ENCODE results near the gene CADPS2. TPM values are rescaled to one million over a fixed set of nuclear protein-coding genes. Genes with fewer than 3 reads are reported as not detected.

Gene CADPS2
- total RNA-seq, 2 experiments from 2014 or later = not detected

DNA sequence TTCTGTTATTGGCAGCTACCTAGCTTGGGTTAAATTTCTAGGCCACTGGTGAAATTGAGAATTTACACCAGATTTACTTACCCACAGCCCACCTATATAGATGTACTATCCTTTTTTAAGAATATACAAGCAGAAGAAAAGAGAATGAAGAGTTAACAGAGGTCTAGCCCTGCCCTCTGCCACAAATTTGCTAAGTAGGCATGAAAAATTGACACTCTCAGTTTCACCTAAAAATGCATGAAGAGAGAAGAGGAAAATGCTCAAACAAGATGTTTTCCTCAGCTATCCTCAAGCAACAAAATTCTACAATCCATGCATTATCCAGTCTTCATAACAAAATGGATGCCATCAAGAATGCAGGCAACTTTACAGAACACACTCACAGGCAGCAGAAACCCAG is 158.9 kb downstream of the CADPS2 start:
- Mint-ChIP-seq H3K4me1 (ENCODE audit: low read depth) (no peaks in the 10 kb centered on the region), H3K27ac (no peak overlapping the region), H3K36me3 (ENCODE audit: low read depth) (no peaks in the 10 kb centered on the region), H3K9me3 (peaks cover 2% of the 10 kb centered on the region), H3K4me3 (no peak overlapping the region), H3K27me3 (no peaks in the 10 kb centered on the region)
- no peak overlapping the region for H3K27ac ChIP-seq (ENCODE audit: low read depth in 1 of 2, low read length in 2 of 2)
- no peaks in the 10 kb centered on the region for H3K36me3 ChIP-seq (ENCODE audit: insufficient read depth, low read length)
- H3K27me3 ChIP-seq (ENCODE audit: control insufficient read depth in 1 of 2, insufficient read depth in 2 of 2, low read length in 2 of 2) = no peaks in the 10 kb centered on the region
- POLR2A ChIA-PET = no interaction called here
- no peaks in the 10 kb centered on the region for H3K9me3 ChIP-seq (ENCODE audit: control insufficient read depth in 1 of 2, insufficient read depth in 1 of 2, low read length in 2 of 2)
- CTCF ChIA-PET = no interaction called here
- TF ChIP-seq, protein P1, sequence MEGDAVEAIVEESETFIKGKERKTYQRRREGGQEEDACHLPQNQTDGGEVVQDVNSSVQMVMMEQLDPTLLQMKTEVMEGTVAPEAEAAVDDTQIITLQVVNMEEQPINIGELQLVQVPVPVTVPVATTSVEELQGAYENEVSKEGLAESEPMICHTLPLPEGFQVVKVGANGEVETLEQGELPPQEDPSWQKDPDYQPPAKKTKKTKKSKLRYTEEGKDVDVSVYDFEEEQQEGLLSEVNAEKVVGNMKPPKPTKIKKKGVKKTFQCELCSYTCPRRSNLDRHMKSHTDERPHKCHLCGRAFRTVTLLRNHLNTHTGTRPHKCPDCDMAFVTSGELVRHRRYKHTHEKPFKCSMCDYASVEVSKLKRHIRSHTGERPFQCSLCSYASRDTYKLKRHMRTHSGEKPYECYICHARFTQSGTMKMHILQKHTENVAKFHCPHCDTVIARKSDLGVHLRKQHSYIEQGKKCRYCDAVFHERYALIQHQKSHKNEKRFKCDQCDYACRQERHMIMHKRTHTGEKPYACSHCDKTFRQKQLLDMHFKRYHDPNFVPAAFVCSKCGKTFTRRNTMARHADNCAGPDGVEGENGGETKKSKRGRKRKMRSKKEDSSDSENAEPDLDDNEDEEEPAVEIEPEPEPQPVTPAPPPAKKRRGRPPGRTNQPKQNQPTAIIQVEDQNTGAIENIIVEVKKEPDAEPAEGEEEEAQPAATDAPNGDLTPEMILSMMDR (IDR thresholded peaks at IDR 0.05) = no peak
- H3K4me1 ChIP-seq (ENCODE audit: insufficient read depth, low read length) = no peaks in the 10 kb centered on the region
- DNase-seq (no peak), ATAC-seq (ENCODE audit: poor library complexity) (no peak)
- intact Hi-C loops (cut with DNase I, micrococcal nuclease) = no loop called here
- H3K4me3 ChIP-seq (ENCODE audit: low read length) = no peak overlapping the region

DNA sequence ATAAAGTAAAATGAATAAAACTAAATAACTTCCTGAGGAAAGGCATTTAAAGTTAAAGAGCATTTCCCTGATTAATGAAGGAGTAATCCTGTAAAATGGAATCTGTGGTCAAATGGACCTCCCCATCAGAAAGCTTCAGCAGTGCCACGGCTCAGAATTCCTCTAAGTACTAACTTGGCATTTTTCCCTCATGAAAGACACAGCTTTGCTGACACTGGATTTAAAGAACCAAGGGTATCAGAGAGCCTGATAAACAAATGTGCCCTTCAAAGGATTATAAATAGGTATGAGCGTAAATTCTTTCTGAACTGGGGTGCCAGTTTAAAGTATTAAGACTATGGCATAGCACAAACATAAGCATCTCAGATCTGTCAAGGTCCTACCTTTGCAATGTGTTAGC is 159.4 kb downstream of the CADPS2 start:
- intact Hi-C loops (cut with DNase I, micrococcal nuclease) = no loop called here
- POLR2A ChIA-PET = no interaction called here
- ATAC-seq (ENCODE audit: poor library complexity) (no peak), DNase-seq (no peak)
- H3K9me3 Mint-ChIP-seq = peaks cover 2% of the 10 kb centered on the region
- Histone ChIP-seq H3K4me1 (ENCODE audit: insufficient read depth, low read length) (no peaks in the 10 kb centered on the region), H3K27ac (ENCODE audit: low read depth in 1 of 2, low read length in 2 of 2) (no peak overlapping the region), H3K9me3 (ENCODE audit: control insufficient read depth in 1 of 2, insufficient read depth in 1 of 2, low read length in 2 of 2) (no peaks in the 10 kb centered on the region), H3K4me3 (ENCODE audit: low read length) (no peak overlapping the region), H3K36me3 (ENCODE audit: insufficient read depth, low read length) (no peaks in the 10 kb centered on the region), H3K27me3 (ENCODE audit: control insufficient read depth in 1 of 2, insufficient read depth in 2 of 2, low read length in 2 of 2) (no peaks in the 10 kb centered on the region)
- no peak overlapping the region for H3K4me3 Mint-ChIP-seq
- no peaks in the 10 kb centered on the region for H3K27me3 Mint-ChIP-seq
- H3K36me3 Mint-ChIP-seq (ENCODE audit: low read depth) = no peaks in the 10 kb centered on the region
- TF ChIP-seq, protein P1 (IDR thresholded peaks at IDR 0.05) = no peak
- CTCF ChIA-PET = no interaction called here
- no peak overlapping the region for H3K27ac Mint-ChIP-seq
- H3K4me1 Mint-ChIP-seq (ENCODE audit: low read depth) = no peaks in the 10 kb centered on the region

DNA sequence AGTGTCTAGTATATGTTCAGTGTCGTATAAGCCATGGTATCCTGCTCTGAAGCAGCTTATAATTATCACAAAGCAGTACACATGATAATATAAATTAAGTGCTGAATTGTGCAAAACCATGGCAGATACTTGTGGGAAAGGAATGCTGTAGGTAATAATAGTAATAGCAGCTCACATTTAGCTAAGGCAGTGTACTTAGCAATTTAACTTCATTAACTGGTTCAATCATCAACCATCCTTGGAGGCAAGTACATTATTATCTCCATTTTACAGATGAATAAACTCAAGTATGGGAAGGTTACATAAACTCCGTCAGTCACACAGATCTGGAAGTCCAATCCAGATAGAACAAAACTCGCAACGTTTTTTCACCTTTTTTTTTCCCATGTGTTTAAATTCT is 161.9 kb downstream of the CADPS2 start:
- Histone ChIP-seq H3K9me3 (ENCODE audit: control insufficient read depth in 1 of 2, insufficient read depth in 1 of 2, low read length in 2 of 2) (no peaks in the 10 kb centered on the region), H3K4me1 (ENCODE audit: insufficient read depth, low read length) (no peaks in the 10 kb centered on the region), H3K36me3 (ENCODE audit: insufficient read depth, low read length) (no peaks in the 10 kb centered on the region), H3K27ac (ENCODE audit: low read depth in 1 of 2, low read length in 2 of 2) (no peak overlapping the region), H3K27me3 (ENCODE audit: control insufficient read depth in 1 of 2, insufficient read depth in 2 of 2, low read length in 2 of 2) (no peaks in the 10 kb centered on the region), H3K4me3 (ENCODE audit: low read length) (no peak overlapping the region)
- Mint-ChIP-seq H3K27me3 (no peaks in the 10 kb centered on the region), H3K9me3 (peaks cover 2% of the 10 kb centered on the region), H3K36me3 (ENCODE audit: low read depth) (no peaks in the 10 kb centered on the region), H3K27ac (no peak overlapping the region), H3K4me1 (ENCODE audit: low read depth) (no peaks in the 10 kb centered on the region), H3K4me3 (no peak overlapping the region)
- ATAC-seq (ENCODE audit: poor library complexity) (no peak), DNase-seq (no peak)
- TF ChIP-seq, protein P1 (IDR thresholded peaks at IDR 0.05) = no peak
- intact Hi-C loops (cut with DNase I, micrococcal nuclease) = no loop called here
- ChIA-PET CTCF (no interaction called here), POLR2A (no interaction called here)

All from CD4-positive, alpha-beta T cell (primary cell).